ENCODE data around the gene XPR1.

XPR1 gene

GRCh38 chr1:180906511-180906910 is 274.7 kb downstream of the XPR1 start:
- Mint-ChIP-seq H3K9me3 (peaks cover 3% of the 10 kb centered on the region), H3K27ac (peak overlapping the region; percentile 58), H3K36me3 (ENCODE audit: low read depth) (no peaks in the 10 kb centered on the region), H3K4me1 (peaks cover 16% of the 10 kb centered on the region), H3K27me3 (ENCODE audit: low read depth, poor library complexity) (peaks cover 12% of the 10 kb centered on the region), H3K4me3 (no peak overlapping the region)
- DNase-seq = no peak
- no peak for TF ChIP-seq CTCF (IDR thresholded peaks at IDR 0.05)

GRCh38 chr1:180907313-180908055 is 275.7 kb downstream of the XPR1 start:
- Mint-ChIP-seq H3K36me3 (ENCODE audit: low read depth) (no peaks in the 10 kb centered on the region), H3K27me3 (ENCODE audit: low read depth, poor library complexity) (peaks cover 20% of the 10 kb centered on the region), H3K4me3 (no peak overlapping the region), H3K27ac (no peak overlapping the region), H3K9me3 (peaks cover 3% of the 10 kb centered on the region), H3K4me1 (peaks cover 23% of the 10 kb centered on the region)
- no peak for TF ChIP-seq CTCF (IDR thresholded peaks at IDR 0.05)
- DNase-seq = no peak

DNA sequence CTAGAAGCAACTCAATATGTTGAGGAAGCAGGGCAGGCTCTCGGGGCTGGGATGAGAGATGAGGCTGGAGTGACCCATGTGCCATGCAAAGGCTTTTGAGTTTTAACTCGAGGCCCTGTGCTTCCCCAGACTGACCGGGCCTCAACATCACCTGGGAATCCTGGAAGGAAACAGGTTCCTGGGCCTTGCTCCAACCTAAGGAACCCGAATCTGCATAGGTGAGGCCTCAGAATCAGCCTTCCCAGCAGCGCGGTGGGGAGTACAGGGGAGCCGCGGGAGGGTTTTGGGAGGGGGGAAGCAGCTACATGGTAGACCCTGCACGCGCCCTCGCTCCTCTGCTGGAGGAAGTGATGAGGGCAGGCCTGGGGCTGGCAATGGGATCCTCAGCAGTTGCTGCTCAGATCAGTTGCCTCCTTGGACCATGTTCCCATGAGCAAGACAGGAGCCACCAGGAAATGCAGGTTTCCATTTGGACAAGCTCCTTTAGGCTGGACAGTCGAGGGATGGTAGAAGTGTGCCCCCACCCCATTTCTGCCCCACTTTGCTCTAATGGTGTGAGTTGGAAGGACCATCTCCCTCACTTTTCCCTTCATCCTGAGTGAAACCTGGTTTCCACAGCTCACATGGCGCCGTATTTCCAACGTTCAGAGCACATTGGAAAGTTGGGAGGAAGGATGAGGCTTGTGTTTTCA is 276.4 kb downstream of the XPR1 start:
- H3K36me3 Mint-ChIP-seq (ENCODE audit: low read depth) = no peaks in the 10 kb centered on the region
- H3K9me3 Mint-ChIP-seq = peaks cover 3% of the 10 kb centered on the region
- no peak overlapping the region for H3K4me3 Mint-ChIP-seq
- no peak overlapping the region for H3K27ac Mint-ChIP-seq
- TF ChIP-seq CTCF (IDR thresholded peaks at IDR 0.05) = no peak
- no peak for DNase-seq
- H3K27me3 Mint-ChIP-seq (ENCODE audit: low read depth, poor library complexity) = peaks cover 20% of the 10 kb centered on the region
- peaks cover 23% of the 10 kb centered on the region for H3K4me1 Mint-ChIP-seq

DNA sequence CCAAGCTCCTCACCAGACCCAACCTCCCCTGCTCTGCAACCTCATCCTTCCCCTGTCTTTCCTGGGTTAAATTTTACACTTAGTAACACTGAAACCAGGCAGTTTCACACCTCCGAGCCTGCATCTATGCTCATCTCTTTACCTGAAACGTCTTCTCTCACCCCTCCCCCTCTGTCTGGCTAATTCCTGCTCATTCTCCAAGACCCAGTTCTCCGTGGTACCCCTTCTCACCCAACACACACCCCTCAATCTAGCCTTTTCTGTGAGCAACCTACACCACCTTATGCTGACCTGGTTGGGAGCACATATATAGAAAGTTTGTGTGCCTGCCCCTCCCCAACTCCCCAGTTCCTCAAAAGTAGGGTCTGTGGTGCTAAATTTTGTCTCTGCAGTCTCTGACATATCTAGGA is 277.2 kb downstream of the XPR1 start:
- H3K4me1 Mint-ChIP-seq = peaks cover 30% of the 10 kb centered on the region
- peaks cover 3% of the 10 kb centered on the region for H3K9me3 Mint-ChIP-seq
- DNase-seq = no peak
- TF ChIP-seq CTCF (IDR thresholded peaks at IDR 0.05) = no peak
- no peaks in the 10 kb centered on the region for H3K36me3 Mint-ChIP-seq (ENCODE audit: low read depth)
- H3K27ac Mint-ChIP-seq = no peak overlapping the region
- H3K4me3 Mint-ChIP-seq = no peak overlapping the region
- H3K27me3 Mint-ChIP-seq (ENCODE audit: low read depth, poor library complexity) = peaks cover 28% of the 10 kb centered on the region

GRCh38 chr1:180909462-180909976 is 277.7 kb downstream of the XPR1 start:
- Mint-ChIP-seq H3K36me3 (ENCODE audit: low read depth) (no peaks in the 10 kb centered on the region), H3K27me3 (ENCODE audit: low read depth, poor library complexity) (peaks cover 29% of the 10 kb centered on the region), H3K4me1 (peaks cover 32% of the 10 kb centered on the region), H3K9me3 (peaks cover 1% of the 10 kb centered on the region), H3K27ac (no peak overlapping the region), H3K4me3 (no peak overlapping the region)
- TF ChIP-seq CTCF (IDR thresholded peaks at IDR 0.05) = no peak
- no peak for DNase-seq
